GM19324 (cell line): ENCODE results near the gene PAPOLA.

Experiments used
- ATAC-seq: cut with Tn5 transposase; IDR thresholded peaks from one replicate; pipeline ENCODE4 v1.9.1; 2021; ENCODE audit warnings: mild to moderate bottlenecking, moderate library complexity; ENCODE audit not compliant: unreplicated experiment, low FRiP score

PAPOLA gene

DNA sequence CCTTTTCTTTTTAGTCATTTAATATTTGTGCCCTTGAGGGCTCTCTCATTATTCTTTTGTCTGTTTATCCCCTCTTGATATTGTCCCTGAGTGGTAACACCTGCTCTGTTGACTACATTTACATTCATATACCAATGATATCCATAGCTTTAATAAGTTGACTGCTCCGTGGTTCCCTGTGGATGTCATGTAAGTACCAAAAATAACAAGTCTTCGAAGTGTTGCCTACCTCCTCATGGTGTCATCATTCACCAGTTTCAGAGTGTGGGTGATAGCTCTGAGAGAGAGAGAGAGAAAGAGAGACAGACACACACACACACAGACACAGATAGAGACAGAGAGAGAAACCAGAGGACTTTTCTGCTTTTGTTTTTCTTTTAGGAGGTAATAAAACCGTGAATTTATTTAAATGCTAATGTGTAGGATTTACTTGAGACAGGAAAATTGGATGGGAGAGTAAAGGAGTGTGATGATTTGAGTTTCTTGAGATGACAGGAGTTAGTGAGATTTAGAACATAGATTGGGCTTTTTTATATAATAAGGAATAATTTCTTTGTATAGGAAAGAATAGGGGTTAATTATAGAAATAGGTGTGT is 52.2 kb downstream of the PAPOLA start:
- no peak for ATAC-seq

DNA sequence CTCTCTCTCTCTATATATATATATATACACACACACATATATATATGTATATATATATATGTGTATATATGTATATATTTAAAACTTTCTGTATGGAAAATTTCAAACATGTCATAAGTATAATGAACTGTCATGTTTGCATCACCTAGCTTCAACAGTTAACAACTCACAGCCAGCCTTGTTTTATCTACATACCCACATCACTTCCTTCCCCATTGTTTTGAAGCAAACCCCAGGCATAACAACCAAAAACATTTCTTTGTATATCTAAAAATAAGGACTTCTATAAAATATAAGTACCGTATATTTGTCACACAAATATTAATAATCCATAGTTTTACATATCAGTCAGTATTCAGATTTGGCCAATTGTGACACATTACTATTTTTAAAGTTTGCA is 57.4 kb downstream of the PAPOLA start:
- ATAC-seq, result no peak

DNA sequence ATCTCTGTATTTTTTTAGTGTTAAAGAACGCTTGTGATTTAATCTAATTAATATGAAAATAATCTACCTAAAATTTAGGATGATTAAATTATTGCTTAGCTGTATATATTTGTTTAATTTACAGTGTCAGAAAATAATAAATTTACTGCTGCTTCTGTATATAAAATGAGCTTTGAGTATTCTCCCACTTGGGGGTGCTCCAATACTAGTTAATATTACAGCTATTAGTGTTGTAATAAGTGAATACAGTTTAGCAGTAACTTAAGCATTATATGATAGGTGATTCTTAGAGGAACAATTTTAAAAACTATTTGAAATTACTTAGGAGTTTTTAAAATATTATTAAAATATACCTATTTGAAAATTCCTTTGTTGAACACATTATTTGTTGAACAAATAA is 62.2 kb downstream of the PAPOLA start:
- ATAC-seq, result no peak

DNA sequence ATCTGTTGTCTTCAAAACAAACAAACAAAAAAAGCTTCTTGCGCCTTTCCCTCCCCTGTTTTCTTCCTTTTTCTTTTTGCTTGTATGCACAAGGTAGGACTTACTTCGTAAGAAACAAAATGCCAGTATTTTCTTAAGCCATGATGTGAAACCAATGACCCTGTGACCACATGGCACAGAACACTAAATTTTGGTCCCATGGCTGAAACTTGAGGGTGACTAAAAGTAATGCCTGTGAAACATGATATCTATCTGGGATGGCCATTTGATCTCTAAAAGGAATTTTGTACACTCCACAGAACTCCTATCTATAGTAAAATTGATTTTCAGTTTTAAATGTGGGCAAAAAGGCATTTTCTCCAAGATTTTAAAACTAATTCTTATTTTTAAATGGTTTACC is 63.6 kb downstream of the PAPOLA start:
- ATAC-seq, result no peak

DNA sequence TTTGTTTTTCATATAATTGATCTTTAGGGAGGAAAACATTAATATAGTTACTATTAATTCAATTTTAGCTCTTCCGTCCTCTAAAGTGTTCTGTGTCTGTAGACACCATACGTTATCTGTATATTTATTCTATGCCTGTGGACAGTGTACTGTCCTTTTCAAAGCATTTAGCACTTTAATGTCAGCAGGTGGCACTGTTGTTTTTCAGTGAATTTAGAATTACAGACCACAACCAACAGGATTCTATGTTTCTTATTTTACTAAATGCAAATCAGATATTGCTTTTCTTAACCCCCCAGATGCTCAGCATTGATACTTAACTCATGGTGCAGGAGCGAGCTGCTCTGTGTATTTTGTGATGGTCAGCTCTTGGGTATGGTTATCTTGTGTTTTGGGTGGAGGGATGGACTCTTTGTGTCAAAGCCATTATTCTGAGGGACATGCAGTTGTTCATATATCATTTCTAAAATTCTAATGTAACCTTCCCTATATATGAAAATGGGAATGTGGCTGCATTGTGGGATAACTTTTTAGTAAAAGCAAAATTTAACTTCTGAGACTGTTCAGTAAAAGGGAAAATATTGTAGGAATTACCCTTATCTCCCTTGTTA is 65.2 kb downstream of the PAPOLA start:
- no peak for ATAC-seq

DNA sequence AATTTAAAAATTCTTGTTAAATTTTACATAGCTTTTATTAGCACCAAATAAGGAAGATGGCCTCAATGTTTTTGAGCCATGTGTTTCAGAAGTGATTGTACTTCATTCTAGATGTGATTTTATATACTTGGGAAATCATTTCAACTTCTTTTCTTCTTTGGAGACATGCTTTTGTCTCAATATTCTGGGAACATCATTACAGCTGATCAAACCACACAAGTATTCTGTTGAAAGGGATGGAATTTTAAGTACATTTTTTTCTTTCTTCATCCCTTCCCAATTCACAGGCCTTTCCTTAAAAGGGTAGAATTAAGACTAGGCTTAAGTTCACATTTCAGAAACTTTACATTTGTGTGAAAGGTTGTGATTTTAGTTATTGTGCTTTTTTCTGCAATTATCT is 66.4 kb downstream of the PAPOLA start:
- no peak for ATAC-seq

DNA sequence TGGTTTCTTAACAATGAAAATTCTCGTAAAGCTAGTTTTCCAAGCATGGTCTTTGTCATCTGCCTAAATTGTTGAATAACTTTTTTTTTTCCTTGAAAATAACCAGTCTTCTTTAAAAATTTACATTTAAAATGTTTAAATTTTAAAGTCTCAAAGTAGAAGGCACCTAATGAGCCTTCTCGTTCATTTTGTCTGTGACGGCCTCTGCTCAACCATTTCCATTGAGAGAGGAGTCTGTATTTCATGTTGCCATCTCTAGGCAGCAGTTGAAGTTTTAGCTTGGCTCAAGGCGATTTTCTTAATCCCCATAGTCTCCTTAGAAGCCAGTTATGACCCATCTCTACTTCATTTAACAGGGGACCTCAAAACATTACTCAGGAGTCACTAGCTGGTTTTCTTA is 69.1 kb downstream of the PAPOLA start:
- no peak for ATAC-seq

DNA sequence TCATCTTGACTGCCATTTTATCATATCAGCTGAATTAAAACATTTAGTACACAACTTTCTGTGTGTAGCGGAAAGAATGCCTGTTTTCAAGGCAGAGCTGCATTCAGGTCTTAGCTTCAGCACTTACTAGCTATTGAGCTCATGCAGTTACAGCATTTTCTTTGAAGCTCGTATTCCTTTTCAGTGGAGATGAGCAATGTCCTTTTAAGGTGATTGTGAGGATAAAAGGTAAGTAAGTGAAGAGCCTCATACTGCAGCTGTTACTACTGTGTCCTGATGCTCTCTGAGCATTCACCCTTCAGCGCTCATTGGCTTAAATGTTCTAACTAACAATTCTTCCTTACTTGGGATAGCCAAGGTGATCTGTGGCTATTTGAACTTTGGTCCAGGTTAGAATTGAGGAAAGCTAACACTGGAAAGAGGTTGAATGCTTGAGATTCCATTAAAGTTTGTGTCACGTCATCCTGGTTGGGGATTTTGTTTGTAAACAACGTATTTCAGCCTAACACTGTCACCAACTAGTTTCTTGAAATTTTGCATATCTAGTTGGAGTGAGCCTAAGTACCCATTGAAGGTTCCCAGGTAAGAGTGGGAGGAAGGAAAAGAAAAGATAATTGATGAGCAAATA is 71.4 kb downstream of the PAPOLA start:
- no peak for ATAC-seq

DNA sequence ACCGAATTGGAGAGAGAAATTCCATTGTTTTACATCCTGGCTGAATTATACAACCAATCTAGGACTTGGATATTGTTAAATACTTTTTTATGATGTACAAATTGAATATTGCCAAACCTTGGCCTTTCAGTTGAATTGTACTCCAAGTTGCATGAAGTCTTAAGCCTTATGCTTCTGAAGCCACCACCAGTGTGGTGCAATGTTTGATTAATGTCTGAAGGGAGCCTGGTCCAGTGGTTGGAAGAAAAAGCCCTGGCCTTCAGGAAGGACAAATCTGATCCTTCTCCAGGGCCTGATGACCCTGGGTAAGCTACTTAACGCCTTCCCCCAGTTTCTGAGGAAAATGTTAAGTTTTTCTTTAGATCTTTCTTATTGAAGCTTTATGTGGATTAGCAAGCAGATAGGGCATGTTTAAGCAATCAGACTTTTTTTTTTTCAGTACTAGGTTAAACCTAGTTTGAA is 72.0 kb downstream of the PAPOLA start:
- no peak for ATAC-seq

DNA sequence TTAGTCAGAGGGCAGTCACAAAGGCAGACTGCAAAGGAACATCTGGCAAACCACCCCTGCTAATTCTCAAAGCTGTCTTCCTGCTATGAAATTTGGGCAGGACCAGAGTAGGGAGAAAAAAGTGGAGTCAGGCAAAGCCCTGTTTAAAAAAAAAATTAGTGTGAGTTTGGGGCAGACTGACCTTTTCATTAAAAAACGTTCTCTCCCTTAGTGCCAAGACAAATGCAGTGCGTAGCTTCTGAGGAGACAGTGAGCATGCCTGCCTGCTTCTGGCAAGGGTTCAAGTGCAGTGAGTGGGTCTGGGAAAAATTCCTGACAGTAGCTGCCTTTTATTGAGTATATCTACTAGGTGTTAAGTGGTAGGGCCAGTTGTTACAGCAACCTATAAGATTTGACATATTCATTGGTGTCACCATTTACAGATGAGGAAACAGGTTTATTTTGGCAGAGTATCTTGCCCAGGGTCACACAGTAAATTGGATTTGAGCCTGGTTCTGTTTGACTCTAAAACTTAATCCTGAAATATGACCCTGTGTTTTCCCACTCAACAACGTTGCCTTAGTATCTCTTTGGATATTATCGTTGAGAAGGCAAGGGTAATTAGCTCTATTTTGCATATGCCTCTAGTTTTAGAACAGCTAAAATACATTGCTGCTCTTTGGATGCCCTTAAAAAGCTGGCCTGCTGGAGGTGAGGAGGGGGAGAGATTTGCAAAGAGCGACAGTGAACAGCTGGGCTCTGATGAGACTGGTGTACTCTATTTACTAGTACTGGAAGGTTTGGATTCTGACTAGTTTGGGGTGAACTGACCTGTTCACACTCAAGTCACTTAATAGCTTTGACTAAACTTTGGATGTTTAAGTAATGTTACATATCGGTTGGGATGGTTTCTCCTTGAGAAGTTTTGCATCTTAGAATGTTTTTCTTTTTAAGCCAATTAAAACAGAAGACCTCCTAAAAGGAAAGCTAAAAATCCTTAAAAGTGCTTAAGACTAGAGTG is 72.8 kb downstream of the PAPOLA start:
- no peak for ATAC-seq

DNA sequence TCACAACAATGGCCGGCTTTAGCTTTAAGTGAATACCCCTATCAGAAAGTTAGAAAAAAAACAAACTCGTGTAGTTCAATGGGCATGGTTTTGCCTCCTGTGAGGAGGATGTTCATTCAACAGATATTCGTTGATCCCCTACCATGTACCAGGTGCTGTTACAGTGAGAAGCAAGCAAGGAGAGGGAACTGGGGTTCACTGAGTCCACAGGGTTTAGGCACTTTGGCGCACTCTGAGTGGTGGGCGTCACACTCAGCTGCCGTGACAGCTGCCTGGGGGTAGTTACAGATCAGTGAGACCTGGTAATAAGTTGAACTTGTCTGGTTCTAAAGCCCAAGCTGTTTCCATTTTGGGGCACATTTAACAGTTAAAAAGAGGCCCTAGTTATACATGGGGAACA is 74.2 kb downstream of the PAPOLA start:
- no peak for ATAC-seq

DNA sequence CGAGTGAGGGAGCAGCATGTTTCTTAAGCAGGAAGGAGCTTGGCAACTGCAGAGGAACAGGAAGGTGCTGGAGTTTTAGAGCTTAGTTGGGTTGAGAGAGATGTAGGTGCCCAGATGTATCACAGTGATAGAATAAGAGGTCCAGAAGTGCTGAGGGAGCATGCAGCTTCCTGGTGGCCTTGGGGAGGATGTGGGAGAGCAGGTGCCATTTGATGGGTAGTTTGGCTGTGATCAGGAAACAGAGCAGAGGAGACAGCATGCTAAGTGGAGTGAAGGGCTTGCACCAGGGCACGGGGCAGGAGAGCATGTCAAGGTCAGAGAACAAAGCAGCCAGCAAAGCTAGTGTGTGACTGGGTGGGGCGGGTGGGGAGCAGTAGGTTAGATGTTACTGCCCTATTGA is 74.8 kb downstream of the PAPOLA start:
- ATAC-seq, result no peak

DNA sequence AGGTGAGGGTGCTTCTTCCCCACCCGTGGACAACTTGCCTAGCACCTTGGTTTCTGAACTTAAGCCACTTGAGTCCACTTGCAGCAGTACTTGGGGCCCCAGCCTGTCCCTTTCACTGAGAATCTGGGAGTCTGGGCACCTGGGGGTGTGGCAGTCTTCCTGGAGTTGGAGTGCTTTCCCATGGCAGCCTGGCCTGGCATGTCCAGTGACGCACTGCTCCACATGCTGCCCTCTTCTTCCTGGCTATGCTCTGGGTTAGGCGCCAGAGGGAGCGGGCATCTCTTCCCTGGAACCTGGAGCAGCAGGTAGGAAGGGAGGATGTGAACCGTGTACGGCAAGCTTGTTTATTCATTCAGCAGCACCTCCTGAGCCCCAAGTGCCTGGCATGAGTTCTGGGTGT is 76.4 kb downstream of the PAPOLA start:
- no peak for ATAC-seq

DNA sequence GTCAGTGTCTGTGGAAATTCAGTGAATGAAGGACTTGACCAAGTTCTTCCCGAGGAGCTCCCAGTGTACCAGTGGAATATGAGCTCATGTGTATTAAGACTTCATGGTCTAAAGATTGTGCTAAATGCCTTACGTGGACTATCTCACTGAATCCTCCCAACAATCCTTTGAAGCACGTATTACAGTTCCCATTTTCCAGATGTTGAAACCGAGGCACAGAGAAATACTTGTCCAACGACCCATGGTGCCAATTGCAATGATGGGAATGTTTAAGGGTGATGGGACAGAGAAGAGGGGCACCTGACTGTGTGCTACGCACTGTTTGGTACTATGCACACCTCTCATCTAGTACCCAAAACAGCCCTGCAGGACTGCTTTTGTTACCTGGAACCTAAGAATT is 77.2 kb downstream of the PAPOLA start:
- no peak for ATAC-seq

DNA sequence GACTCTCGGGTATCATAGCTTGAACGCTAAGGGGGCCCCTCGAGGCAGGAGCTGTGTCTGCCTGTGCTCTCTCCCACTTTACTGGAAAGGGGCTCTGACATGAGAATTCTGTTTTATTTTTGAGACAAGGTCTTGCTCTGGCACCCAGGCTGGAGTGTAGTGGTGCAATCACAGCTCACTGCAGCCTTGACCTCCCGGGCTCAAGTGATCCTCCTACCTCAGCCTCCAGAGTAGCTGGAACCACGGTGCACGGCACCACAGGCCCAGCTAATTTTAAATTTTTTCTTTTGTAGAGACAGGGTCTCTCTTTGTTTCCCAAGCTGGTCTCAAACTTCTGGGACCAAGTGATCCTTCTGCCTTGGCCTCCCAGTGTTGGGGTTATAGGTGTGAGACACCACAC is 77.7 kb downstream of the PAPOLA start:
- no peak for ATAC-seq

DNA sequence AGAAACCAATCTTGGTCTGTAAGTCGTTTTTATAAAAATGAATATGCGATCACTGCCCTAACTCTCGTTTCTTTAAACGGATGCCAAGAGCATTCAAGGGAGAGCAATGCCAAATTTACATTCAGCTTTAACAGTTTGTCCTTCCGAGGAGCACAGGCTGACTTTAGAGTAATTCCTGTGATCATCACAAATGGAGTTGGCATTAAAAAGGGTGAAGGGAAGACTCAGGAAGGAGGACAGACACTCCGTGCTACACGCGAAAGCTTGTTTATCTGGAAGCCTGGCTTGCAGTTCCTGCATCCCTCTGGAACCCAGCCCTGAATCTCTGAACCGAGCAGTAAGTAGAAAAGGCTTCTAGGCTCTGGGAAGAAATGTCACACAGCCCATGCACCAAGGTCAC is 78.4 kb downstream of the PAPOLA start:
- no peak for ATAC-seq

DNA sequence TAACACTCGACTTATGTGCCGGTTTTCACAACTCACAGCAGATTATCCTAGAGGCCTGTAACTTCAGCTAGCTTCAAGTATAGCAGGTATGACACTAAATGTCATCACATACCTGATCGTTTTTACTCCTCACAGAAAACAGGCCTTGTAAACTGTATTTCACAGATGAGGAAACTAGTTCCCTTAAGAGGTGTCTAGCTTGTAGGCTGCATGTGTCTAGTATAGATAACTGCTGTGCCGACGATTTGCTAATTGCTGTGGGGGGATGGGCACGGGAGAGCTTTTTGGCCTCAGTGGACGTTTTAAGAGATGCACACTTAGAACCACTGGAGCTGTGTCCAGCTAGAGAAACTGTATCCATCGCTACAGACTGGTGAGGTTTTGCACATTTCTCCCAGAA is 78.8 kb downstream of the PAPOLA start:
- ATAC-seq, result no peak

DNA sequence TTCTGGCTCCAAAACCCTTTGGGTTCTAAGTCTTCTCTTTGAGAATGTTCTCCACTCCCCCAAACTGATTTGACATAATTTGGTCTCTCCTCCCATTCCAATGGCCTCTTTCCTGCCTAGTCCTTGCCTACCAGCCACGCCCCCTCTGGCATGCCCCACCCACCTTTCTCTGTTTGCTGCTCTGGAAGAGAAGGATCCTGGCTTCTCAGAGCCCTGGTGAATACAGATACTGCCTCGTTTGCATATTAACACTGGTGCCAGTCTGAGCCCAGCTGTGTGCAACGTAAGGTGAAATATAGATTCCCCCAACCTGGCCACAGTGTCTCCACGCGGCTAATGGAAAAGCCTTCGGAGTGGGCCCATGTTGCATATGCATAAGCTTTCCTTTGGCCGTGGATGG is 79.7 kb downstream of the PAPOLA start:
- ATAC-seq, result no peak

DNA sequence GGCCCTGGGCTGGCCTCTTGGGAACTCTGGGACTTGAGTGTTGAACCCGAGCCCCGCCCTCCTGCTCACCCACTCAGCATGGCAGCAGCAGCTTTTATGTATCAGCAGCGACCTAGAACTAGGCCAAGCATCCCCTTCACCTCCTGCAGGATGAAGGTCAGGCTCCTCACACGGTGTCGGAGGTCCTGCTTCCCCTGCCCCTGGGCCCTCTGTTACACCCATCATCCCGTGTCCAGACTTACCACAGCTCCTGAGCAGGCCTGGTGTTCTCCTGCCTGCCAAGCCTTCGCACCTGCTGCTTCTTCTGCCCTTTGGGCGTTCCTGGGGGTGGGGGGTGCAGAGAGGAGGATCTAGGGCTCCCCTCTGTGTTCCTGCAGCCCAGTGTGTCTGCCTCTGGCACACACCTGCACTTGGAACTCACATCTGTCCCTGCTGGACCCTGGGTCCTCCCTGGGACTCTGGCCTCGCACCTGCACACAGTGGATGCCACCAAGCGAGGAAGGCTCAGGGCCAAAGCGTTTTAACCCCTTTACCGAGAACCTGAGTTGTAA is 80.3 kb downstream of the PAPOLA start:
- no peak for ATAC-seq

DNA sequence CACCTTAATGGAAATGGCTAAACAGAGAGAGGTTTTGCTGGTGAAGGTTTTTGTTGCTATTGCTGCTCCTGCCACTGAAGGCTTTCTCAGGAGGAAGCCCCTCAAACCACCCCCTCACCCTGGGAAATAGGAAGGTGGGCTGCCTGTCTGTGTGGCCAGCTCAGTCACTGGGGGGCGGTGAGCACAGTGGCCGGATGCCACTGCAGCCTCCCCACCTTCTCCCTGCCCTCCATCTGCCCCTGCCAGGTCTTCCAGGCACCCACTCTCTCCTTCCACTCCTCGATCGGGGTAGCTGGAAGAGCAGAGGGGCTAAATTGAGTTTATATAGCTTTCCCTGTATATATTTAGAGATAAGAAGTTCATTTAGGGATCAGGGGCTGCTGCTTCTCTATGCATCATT is 80.8 kb downstream of the PAPOLA start:
- ATAC-seq, result no peak

DNA sequence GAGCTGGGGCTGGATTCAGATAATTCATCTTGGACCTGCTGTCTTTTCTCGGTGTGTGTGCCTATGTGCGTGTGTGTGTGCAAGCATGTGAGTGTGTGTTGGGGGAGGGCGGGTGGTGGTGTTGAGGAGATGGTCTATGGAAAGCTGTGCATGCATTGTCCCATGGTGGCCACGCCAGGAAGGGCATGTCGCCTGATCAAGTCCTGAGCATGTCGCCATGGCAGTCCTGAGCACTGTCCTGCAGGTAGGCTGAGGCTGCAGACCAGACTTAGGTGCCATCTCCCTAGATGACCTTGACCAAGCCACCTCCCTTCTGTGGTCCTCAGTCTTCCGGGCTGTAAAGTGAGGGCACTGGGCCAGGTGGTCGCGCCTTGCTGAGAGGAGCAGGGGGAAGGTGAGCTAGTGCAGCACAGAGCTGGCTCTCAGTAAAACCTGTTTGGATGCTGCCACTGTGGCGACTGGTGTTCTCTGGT is 81.4 kb downstream of the PAPOLA start:
- ATAC-seq, result no peak
